ENCODE measurements around the gene SH3PXD2B.

The SH3PXD2B gene

DNA sequence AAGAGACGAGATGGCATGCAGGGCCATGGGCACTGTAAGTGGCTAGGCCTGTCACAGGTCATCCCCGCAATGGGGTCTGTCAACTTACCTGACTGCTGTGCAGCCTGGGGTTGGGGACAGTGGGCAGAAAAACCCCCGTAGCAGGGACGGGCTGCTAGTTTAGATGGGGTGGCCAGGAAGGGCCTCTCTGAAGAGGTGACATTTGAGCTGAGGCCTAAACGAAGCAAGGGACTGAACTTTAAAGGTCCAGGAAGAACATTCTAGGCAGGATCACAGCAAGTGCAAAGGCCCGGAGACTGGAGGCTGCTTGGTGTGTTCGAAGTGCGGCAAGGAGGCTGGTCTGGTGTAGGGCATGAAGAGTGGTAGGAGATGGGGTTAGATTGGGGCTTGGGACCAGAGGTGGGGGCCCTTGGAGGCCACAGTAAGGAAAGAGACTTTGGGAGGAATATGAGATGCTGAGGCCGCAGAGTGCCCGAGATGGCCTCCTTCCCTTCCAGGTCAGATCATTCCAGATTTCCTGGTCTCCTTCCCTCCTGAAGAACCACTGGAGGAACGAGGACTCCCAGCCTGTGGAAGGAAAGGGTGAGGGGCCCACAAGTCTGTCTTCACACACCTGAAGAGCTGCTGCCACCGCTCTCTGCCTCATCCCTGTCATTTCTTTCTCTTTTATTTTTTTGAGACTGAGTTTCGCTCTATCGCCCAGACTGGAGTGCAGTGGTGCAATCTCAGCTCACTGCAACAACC is 37.9 kb upstream of the SH3PXD2B start:
- TF ChIP-seq CTCF (IDR thresholded peaks at IDR 0.05; ENCODE audit: control insufficient read depth, insufficient read depth, low read depth, low read length, missing control alignments): no peak
- no peak overlapping the region for H3K4me3 ChIP-seq (ENCODE audit: control insufficient read depth, low read depth, low read length)
- DNase-seq (ENCODE audit: low read depth): no peak

DNA sequence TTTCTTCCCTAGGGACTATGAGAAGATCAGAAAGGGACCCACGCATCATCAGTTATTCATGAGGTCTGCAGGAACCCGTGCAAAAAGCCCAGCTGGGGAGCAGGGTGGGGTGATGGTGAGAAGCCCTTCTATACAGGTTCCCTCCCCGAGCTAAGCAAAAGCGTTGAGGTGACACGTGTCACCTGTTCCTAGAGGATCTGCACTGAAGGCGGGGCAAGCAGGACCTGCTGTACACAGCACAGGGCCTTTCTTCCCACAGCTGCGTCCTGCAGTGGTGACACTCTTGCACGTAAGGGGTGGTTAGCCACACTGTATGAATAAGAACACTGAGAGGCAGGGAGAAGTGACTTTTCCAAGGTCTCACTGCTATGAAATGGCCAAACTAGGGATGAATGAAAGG is 37.2 kb upstream of the SH3PXD2B start:
- no peak overlapping the region for H3K4me3 ChIP-seq (ENCODE audit: control insufficient read depth, low read depth, low read length)
- no peak for TF ChIP-seq CTCF (IDR thresholded peaks at IDR 0.05; ENCODE audit: control insufficient read depth, insufficient read depth, low read depth, low read length, missing control alignments)
- no peak for DNase-seq (ENCODE audit: low read depth)

GRCh38 chr5:172490514-172491461 is 36.5 kb upstream of the SH3PXD2B start:
- DNase-seq (ENCODE audit: low read depth): no peak
- no peak for TF ChIP-seq CTCF (IDR thresholded peaks at IDR 0.05; ENCODE audit: control insufficient read depth, insufficient read depth, low read depth, low read length, missing control alignments)
- H3K4me3 ChIP-seq (ENCODE audit: control insufficient read depth, low read depth, low read length): no peak overlapping the region

GRCh38 chr5:172488221-172488620 is 33.9 kb upstream of the SH3PXD2B start:
- no peak for TF ChIP-seq CTCF (IDR thresholded peaks at IDR 0.05; ENCODE audit: control insufficient read depth, insufficient read depth, low read depth, low read length, missing control alignments)
- H3K4me3 ChIP-seq (ENCODE audit: control insufficient read depth, low read depth, low read length): no peak overlapping the region
- DNase-seq (ENCODE audit: low read depth): no peak

GRCh38 chr5:172487671-172488070 is 33.3 kb upstream of the SH3PXD2B start:
- no peak for DNase-seq (ENCODE audit: low read depth)
- H3K4me3 ChIP-seq (ENCODE audit: control insufficient read depth, low read depth, low read length): no peak overlapping the region
- no peak for TF ChIP-seq CTCF (IDR thresholded peaks at IDR 0.05; ENCODE audit: control insufficient read depth, insufficient read depth, low read depth, low read length, missing control alignments)

DNA sequence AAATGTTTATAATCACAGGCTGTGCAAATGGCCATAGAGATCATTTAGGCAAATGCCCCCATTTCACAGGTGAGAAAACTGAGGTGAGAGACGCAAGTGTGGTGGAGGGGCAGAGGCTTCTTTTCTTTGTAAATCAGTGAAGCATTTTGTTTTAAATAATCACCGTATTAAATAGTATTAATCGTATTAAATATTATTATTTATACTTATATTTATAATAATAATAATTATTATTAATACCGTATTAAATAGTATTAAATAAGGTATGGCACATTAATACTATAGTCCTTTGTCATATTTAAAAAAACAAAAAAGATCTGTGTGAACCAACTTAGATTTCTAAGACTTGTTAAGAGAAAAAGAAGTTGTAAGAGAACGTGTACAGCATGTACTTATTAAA is 32.6 kb upstream of the SH3PXD2B start:
- no peak overlapping the region for H3K4me3 ChIP-seq (ENCODE audit: control insufficient read depth, low read depth, low read length)
- DNase-seq (ENCODE audit: low read depth): no peak
- TF ChIP-seq CTCF (IDR thresholded peaks at IDR 0.05; ENCODE audit: control insufficient read depth, insufficient read depth, low read depth, low read length, missing control alignments): no peak
